Suppressor macrophage treated with lipopolysaccharide for 1 hour (primary cell): ENCODE data around the gene PGM5.

Experiments
- DNase-seq, 3 donors: peaks; one replicate each; pipeline ENCODE4 v3.0.0-alpha.2; 2020 to 2022

The PGM5 gene

GRCh38 chr9:68541568-68541967, 185.2 kb downstream of the PGM5 start:
- DNase-seq = no peak

- DNase-seq = no peak
Measured at GRCh38 chr9:68545033-68545705, 188.8 kb downstream of the PGM5 start.

- peak; percentile 86 to 93 (median 91) for DNase-seq
Measured at GRCh38 chr9:68546596-68547390, 190.4 kb downstream of the PGM5 start.

GRCh38 chr9:68547417-68547816, 191.0 kb downstream of the PGM5 start:
- DNase-seq = peak; percentile 57 to 77 (median 76)

DNA sequence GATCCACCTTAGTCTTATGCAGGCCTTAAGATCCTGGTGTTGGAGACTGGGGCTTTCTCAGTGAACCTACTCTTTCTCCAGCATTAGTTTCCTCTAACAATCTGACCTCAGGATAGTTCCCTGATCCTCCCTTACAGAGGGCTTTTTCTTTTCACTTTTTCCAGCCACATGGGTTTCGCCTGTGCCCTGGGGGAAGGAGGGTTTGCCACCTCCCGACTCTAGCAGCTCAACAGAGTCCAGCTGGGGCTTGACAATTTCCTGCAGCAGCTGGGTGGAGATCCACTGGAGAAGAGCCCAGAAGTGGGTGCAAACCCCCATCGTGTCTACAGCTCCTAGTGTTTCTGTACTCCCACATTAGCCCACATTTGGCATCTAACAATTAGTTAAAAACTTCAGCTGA, 191.8 kb downstream of the PGM5 start:
- peak in 1 of 3 donors; percentile 15 for DNase-seq

GRCh38 chr9:68551191-68551590, 194.8 kb downstream of the PGM5 start:
- peak; percentile 81 for DNase-seq

DNA sequence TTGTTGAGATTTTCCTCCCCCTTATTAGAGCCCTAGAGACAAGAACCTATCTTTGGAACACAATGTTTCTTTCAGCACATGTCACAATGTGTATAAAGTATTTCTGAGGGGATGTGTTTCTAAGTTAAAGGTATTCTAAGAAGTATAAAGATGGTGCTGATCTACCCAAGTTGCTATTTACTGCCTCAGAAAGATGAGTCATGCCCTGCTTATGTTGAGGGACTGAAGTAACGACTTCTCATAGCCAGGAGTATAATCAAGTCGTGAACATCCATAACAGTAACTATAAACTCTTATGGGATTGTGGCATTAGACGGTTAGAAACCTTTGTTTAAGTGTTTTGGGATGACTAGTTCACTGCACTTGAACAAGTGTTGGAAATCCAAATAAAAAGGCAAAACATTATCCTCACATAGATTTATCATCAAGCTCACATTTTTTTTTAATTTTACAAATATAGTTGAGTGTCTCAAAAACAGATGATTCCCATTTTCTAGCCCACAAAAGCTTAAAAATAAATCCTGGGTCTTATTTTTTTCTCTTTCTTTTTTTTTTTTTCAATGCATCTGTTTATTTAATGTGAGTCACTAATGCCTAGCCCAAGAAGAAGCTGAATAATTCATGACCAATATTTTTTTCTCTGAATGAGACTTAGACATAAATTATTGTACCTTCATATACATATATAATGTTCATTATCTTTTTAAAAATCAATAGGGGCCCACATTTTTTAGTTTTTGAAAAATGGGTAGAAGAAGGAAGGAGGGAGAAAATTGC, 196.5 kb downstream of the PGM5 start:
- DNase-seq = peak in 2 of 3 donors; percentile 29 to 40

DNA sequence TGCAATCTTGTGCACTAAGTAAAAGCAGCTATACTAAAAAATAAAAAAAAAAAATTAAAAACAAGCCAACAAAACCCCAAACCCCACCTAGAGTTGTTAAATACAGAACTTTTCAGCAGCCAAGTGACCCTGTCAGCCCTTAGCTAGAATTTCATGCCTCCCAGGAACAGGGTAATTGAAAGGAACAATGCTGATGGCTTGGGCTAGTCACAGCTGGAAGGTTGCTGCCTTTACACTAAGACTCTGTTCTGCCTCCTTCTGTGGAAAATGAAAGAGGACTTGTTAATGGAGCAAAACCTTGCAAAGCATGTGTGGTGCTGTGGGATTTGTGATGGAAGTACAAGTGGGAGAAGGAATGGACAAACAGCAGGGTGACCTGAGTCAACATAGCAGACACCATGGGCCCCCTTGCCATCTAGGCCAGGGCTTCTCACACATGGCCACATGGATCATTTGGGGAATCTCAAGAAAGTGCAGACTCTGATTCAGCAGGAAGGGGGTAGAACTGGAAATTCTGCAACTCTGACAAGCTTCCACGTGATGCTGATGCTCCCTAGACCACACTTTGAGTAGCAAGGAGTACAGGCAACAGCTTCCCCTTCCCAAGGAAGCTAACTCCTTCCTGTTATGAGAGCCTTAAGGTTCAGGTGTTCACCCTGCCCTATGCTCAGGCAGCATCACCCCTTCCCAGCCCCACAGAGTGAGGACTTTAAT, 199.2 kb downstream of the PGM5 start:
- DNase-seq = peak; percentile 80 to 86 (median 85)

- no peak for DNase-seq
Measured at GRCh38 chr9:68558545-68558944, 202.1 kb downstream of the PGM5 start.

- peak; percentile 73 to 81 (median 80) for DNase-seq
Measured at GRCh38 chr9:68560071-68560844, 203.8 kb downstream of the PGM5 start.

- DNase-seq = no peak
Measured at GRCh38 chr9:68562461-68562860, 206.1 kb downstream of the PGM5 start.

- no peak for DNase-seq
Measured at GRCh38 chr9:68567565-68567964, 211.2 kb downstream of the PGM5 start.

DNA sequence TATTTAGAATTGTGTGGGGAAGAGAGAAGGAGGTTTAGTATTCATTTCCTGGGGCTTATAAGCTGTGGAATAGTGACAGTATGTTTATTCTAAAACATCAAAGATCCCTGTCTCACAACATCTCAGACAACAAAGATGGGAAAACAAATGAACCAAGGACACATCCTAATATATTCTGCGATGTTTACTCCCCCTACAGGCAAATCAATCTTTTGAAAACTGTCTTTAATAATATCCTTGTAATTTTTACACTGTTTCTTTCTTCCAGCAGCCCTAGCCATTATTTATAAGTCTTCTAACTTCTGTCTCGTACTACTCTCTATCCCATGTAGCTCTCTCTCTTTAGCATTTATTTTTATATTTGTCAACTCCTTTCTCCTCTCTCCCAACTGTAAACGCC, 217.7 kb downstream of the PGM5 start:
- DNase-seq = peak in 1 of 3 donors; percentile 21

- no peak for DNase-seq
Measured at GRCh38 chr9:68575817-68576216, 219.4 kb downstream of the PGM5 start.

DNA sequence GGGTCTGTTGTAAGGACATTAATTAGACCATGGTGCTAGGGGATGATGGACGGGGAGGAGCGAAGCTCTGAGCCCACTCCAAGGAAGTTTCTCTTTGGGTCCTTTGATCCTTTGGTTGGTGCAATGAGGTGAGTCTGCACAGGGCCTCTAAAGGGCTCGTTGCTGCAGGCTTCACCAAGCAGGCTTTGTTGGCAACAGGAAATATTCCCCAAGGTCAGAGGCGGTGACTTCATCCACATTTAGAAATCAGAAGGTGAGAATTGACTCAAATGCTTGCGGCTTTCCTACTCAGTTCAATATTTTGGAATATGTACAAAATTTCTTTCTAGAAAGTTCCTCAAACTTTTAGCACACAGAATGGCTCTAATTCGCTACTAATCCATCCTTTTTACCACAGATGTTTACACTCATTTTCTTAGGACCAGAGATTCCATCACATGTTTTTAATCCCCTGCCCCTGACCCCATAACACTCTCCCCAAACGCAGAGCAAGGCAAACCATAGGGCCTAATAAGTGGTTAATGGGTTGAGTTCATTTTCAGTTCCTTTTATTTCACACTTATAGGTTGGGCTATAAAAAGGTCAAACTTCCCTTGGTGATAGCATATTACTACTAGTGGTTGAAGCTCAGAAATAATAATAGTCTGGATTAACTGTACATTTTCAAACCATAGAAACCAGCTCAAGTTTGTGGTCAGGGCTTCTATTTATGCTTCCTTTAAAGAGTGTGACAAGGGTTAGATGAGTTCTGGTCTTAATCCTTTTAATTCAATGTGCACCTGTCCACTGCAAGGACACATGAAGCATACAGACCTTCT, 221.6 kb downstream of the PGM5 start:
- DNase-seq = no peak
